Immature natural killer cell (primary cell): ENCODE measurements around the gene SOCS1. TPM values are rescaled to one million over a fixed set of nuclear protein-coding genes. Genes with fewer than 3 reads are reported as not detected.
"Not testable (repeated sequence)": the region's sequence is repeated elsewhere in the genome, so short reads cannot be mapped to it uniquely, and the experiment has no call there.

Experiments used
- DNase-seq, 3 donors: peaks; one replicate each; pipeline ENCODE4 v3.0.0; 2022; ENCODE audit warnings: mixed read lengths in 1 of 3
- H3K27ac Mint-ChIP-seq, 6 donors: one replicate each; pipeline ENCODE4 v1.8.0; 2020; ENCODE audit warnings: mixed read lengths in 6 of 6, mild to moderate bottlenecking in 5 of 6, inconsistent platforms in 4 of 6, moderate library complexity in 3 of 6
- H3K27me3 Mint-ChIP-seq, 3 donors: one replicate each; pipeline ENCODE4 v1.8.0; 2020 to 2021; ENCODE audit warnings: low read depth in 3 of 3, mild to moderate bottlenecking in 3 of 3, mixed read lengths in 3 of 3, moderate library complexity in 3 of 3, inconsistent platforms in 1 of 3
- H3K36me3 Mint-ChIP-seq, 3 donors: one replicate each; pipeline ENCODE4 v1.8.0; 2020; ENCODE audit warnings: mixed read lengths in 3 of 3, inconsistent platforms in 2 of 3, mild to moderate bottlenecking in 2 of 3
- H3K4me1 Mint-ChIP-seq, 2 donors: one replicate each; pipeline ENCODE4 v1.8.0; 2020; ENCODE audit warnings: inconsistent platforms in 2 of 2, mild to moderate bottlenecking in 2 of 2, mixed read lengths in 2 of 2, moderate library complexity in 1 of 2
- H3K4me3 Mint-ChIP-seq, 5 donors: one replicate each; pipeline ENCODE4 v1.8.0; 2020; ENCODE audit warnings: mild to moderate bottlenecking in 5 of 5, mixed read lengths in 5 of 5, inconsistent platforms in 3 of 5, moderate library complexity in 3 of 5
- H3K9me3 Mint-ChIP-seq, 6 donors: one replicate each; pipeline ENCODE4 v1.8.0; 2020; ENCODE audit warnings: mild to moderate bottlenecking in 6 of 6, mixed read lengths in 6 of 6, inconsistent platforms in 4 of 6, moderate library complexity in 3 of 6
- polyA plus RNA-seq, 3 donors: library from polyadenylated mRNA; unstranded; fragments of 300-500 nt; fragmentation: Illumina TruSeq; gene quantifications; one replicate each; pipeline ENCODE4 v1.2.3, GENCODE V29; 2021

The SOCS1 gene
- polyA plus RNA-seq, 3 donors from 2014 or later, result 14.0 to 24.4 (median 14.5) TPM

DNA sequence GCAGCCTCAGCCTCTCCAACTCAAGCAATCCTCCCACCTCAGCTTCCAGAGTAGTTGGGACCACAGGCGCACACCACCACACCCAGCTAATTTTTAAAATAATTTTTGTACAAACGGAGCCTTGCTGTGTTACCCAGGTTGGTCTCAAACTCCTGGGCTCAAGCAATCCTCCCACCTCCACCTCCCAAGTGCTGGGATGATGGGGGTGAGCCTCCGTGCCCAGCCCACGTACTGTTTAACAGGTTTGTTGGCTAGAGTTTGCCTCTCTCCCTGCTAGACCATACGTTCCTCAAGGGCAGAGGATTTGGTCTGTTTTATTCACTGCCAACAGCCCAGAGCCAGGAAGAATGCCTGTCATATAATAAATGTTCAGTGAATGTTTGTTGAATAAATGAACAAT lies 26.6 kb downstream of the SOCS1 start:
- Mint-ChIP-seq H3K4me3 (no peak overlapping the region), H3K36me3 (no peaks in the 10 kb centered on the region), H3K27me3 (peaks cover 0 to 4% (median 3%) of the 10 kb centered on the region in 3 donors), H3K4me1 (peaks cover 55 to 67% of the 10 kb centered on the region in 2 donors), H3K9me3 (no peaks in the 10 kb centered on the region), H3K27ac (peak overlapping the region in 4 of 6 donors; percentile 46 to 86 (median 54))
- no peak for DNase-seq

GRCh38 chr16:11225677-11226549 lies 30.1 kb downstream of the SOCS1 start:
- peak overlapping the region; percentile 64 to 84 (median 77) for H3K4me3 Mint-ChIP-seq
- H3K27ac Mint-ChIP-seq, result peak overlapping the region; percentile 87 to 96 (median 93)
- peaks cover 0 to 2% (median 0%) of the 10 kb centered on the region in 6 donors for H3K9me3 Mint-ChIP-seq
- no peaks in the 10 kb centered on the region for H3K36me3 Mint-ChIP-seq
- peaks cover 0 to 3% (median 1%) of the 10 kb centered on the region in 3 donors for H3K27me3 Mint-ChIP-seq
- H3K4me1 Mint-ChIP-seq, result peaks cover 37 to 49% of the 10 kb centered on the region in 2 donors
- DNase-seq, result no peak

- Mint-ChIP-seq H3K27me3 (peaks cover 0 to 5% (median 1%) of the 10 kb centered on the region in 3 donors), H3K36me3 (no peaks in the 10 kb centered on the region), H3K27ac (peak overlapping the region; percentile 87 to 96 (median 93)), H3K4me3 (peak overlapping the region; percentile 64 to 84 (median 77)), H3K4me1 (peaks cover 36 to 49% of the 10 kb centered on the region in 2 donors), H3K9me3 (peaks cover 0 to 2% (median 0%) of the 10 kb centered on the region in 6 donors)
- DNase-seq, result peak; percentile 83 to 85 (median 85)
Measured at GRCh38 chr16:11224894-11225676, 30.9 kb downstream of the SOCS1 start.

DNA sequence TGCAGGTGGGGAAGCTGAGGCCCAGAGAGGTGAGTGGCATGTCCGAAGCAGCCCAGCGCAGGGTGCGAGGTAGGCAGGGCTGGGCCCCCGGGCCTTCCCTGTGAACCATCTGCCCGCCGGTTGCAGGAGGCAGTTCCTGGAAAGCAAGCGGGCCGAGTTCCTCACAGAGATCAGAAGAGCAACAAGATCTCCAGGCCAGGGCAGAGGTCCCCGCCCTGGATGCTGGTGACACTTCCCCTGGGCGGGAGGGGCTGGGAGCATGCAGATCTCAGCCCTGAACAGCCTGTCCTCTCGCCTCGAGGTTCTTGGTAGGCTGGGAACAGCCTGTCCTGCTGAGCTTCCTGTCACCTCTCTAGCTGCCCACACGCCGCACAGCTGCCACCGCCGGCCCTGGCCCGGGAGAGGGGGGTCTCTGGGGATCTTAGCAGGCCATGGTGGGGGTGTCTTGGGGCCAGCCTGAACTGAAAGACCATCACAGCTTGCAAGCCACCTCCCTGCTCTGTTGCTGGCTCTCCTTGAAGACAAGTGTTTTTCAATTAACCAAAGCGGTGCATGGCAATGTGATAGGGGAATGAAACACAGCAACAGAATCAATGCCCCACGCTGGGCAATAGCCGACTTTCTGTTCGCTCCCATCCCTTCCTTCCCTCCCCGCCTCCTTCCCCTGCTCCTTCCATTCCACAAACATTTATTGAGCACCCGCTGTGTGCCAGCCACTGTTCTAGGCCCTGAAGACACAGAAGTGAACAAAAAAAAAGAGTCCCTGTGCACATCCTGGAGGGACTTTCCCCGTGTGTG lies 31.7 kb downstream of the SOCS1 start:
- Mint-ChIP-seq H3K4me1 (peaks cover 34 to 43% of the 10 kb centered on the region in 2 donors), H3K4me3 (peak overlapping the region; percentile 64 to 84 (median 77)), H3K9me3 (peaks cover 0 to 4% (median 0%) of the 10 kb centered on the region in 6 donors), H3K27me3 (peaks cover 2 to 5% (median 4%) of the 10 kb centered on the region in 3 donors), H3K27ac (peak overlapping the region; percentile 87 to 96 (median 93)), H3K36me3 (no peaks in the 10 kb centered on the region)
- DNase-seq, result peak; percentile 58 to 68 (median 64)

DNA sequence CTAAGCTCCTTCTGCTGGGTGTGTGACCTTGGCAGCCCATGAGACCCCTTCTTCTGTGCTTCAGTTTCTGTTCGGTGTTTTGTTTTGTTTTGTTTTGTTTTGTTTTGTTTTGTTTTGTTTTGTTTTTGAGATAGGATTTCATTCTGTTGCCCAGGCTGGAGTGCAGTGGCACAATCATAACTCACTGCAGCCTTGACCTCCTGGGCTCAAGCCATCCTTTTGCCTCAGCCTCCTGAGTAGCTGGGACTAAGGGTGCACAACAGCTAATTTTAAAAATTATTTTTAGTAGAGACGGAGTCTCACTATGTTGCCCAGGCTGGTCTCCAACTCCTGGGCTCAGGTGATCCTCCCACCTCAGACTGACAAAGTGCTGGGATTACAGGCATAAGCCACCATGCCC lies 35.5 kb downstream of the SOCS1 start:
- not testable (repeated sequence) for H3K27ac Mint-ChIP-seq
- H3K4me1 Mint-ChIP-seq, result peaks cover 32 to 36% of the 10 kb centered on the region in 2 donors

DNA sequence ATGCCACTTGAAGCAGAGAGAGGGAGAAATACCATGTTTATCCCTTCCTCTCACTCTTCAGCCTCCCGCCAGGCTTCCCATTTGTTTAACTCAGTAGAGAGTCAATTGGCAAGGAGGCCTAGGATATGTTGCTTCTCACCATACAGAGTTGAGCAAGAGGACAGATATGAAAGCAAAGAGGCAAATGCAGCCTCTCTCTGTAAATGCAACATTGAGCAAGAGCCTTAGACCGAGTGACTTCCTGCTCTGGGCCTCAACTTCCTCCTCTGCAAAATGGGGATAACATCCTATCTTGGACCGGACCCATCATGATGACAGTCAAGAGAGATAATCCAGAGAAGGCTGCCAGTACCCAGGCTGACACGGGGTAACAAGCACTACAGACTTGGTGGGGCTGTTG lies 36.8 kb downstream of the SOCS1 start:
- peaks cover 0 to 13% (median 6%) of the 10 kb centered on the region in 6 donors for H3K9me3 Mint-ChIP-seq
- peak overlapping the region in 1 of 6 donors; percentile 40 for H3K27ac Mint-ChIP-seq
- H3K36me3 Mint-ChIP-seq, result peaks cover 0 to 14% (median 7%) of the 10 kb centered on the region in 3 donors
- H3K4me1 Mint-ChIP-seq, result peaks cover 19 to 23% of the 10 kb centered on the region in 2 donors
- H3K4me3 Mint-ChIP-seq, result no peak overlapping the region
- no peak for DNase-seq
- H3K27me3 Mint-ChIP-seq, result peaks cover 2 to 3% (median 3%) of the 10 kb centered on the region in 3 donors

More for the DNA sequence above, 35.5 kb downstream of the SOCS1 start:
- DNase-seq, H3K4me3 Mint-ChIP-seq, H3K27me3 Mint-ChIP-seq: not testable (repeated sequence)
- Mint-ChIP-seq H3K36me3 (peaks cover 0 to 14% (median 7%) of the 10 kb centered on the region in 3 donors), H3K9me3 (peaks cover 0 to 13% (median 6%) of the 10 kb centered on the region in 6 donors)

DNA sequence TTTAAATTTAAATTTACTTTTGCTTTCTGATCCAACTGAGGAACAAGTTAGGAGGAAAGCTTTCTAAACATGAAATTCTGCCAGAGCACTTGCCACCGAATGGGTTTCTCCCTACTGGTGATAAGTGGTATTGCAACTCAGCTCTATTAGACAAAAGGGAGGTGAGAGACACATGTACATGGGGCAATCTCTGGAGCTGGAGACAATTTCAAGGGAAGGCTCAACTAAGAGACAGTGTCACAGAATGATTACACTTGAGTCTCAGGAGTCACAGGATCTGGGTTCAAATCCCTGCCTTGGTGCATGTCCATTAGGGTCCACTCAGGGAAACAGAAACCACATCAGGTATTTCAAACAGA lies 37.4 kb downstream of the SOCS1 start:
- peaks cover 14 to 18% of the 10 kb centered on the region in 2 donors for H3K4me1 Mint-ChIP-seq
- H3K27ac Mint-ChIP-seq, result no peak overlapping the region
- no peak for DNase-seq
- H3K27me3 Mint-ChIP-seq, result peaks cover 2 to 3% (median 2%) of the 10 kb centered on the region in 3 donors
- H3K36me3 Mint-ChIP-seq, result peaks cover 0 to 14% (median 7%) of the 10 kb centered on the region in 3 donors
- peaks cover 0 to 13% (median 6%) of the 10 kb centered on the region in 6 donors for H3K9me3 Mint-ChIP-seq
- H3K4me3 Mint-ChIP-seq, result no peak overlapping the region

DNA sequence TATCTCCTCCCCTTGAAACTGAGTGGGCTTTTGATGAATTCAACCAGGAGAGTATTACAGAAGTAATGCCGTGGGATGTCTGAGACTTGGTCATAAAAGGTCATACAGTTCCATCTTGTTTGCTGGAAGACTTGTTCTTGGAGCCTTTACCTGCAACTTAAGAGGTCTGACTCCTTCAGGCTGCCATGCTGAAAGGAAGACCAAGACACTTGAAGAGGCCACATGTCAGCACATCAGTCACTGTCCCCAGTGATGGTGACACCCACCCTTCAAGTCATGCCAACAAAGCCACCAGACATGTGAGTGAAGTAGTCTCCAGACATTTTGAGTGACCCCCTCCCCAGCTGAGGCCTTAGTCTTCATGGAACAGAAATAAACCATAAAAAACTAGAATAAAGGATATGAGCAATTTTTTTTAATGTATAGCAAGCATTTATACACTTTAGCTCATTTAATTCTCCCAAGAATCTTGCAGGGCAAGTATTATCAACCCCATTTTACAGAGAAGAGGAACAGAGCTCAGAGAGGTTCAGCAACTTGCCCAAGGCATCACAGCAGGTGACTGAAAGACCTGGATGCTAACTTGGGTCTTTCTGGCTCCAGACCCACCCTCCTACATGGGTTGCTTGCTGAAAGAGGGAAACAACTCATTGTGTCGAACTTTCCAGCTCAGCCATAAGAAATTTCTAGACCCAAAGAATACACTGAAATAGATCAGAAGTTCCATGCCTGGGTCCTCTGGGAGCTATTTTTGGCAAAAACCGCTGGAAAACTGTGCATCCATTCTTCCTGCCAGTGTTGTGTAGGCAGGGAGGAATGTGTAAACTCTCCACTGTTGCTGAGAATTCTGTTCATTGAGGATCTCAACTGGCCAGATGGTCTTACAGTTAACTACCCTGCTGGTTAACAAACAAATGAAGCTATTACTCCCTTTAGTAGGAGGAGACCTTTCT lies 38.1 kb downstream of the SOCS1 start:
- Mint-ChIP-seq H3K9me3 (peaks cover 0 to 13% (median 6%) of the 10 kb centered on the region in 6 donors), H3K36me3 (peaks cover 0 to 14% (median 7%) of the 10 kb centered on the region in 3 donors), H3K27me3 (peaks cover 2 to 3% (median 2%) of the 10 kb centered on the region in 3 donors), H3K4me1 (peaks cover 11 to 13% of the 10 kb centered on the region in 2 donors), H3K27ac (no peak overlapping the region), H3K4me3 (no peak overlapping the region)
- no peak for DNase-seq

DNA sequence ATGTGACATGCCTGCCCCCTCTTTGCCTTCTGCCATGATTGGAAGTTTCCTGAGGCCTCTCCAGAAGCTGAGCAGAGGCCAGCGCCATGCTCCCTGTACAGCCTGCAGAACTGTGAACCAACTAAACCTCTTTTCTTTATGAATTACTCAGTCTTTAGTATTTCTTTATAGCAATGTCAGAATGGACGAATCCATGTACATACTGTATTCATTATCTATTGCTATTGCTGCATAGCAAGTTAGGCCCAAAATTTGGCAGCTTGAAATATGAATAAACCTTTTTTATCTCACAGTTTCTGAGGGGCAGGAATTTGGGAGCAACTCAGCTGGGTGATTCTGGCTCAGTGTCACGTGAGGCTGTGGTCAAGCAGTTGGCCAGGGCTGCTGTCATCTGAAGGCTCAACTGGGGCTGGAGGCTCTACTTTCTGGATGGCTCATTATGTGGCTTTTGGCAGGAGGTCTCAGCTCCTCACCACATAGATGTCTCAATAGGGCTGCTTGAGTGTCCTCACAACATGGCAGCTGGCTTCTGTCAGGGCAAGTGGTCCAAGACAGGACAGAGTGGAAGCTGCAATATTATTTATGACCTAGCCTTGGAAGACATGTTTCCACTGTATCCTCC lies 40.0 kb downstream of the SOCS1 start:
- peak overlapping the region in 1 of 6 donors; percentile 50 for H3K27ac Mint-ChIP-seq
- peaks cover 2 to 5% (median 3%) of the 10 kb centered on the region in 3 donors for H3K27me3 Mint-ChIP-seq
- DNase-seq, result no peak
- H3K4me1 Mint-ChIP-seq, result peaks cover 7 to 8% of the 10 kb centered on the region in 2 donors
- peaks cover 0 to 14% (median 7%) of the 10 kb centered on the region in 3 donors for H3K36me3 Mint-ChIP-seq
- no peak overlapping the region for H3K4me3 Mint-ChIP-seq
- H3K9me3 Mint-ChIP-seq, result peaks cover 0 to 13% (median 6%) of the 10 kb centered on the region in 6 donors

DNA sequence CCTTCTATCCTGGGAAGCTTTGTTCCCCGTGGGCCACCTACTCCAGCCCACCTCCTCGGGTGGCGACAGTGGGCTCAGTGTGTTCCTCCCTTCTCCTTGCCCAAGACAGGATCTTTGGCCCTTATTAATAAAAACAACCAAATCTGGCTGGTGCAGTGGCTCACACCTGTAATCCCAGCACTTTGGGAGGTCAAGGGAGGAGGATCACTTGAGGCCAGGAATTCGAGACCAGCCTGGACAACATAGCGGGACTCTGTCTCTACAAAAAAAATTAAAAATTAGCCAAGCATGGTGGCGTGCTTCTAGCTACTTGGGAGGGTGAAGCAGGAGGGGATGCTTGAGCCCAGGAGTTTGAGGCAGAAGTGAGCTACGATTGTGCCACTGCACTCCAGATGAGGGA lies 42.2 kb downstream of the SOCS1 start:
- no peak overlapping the region for H3K27ac Mint-ChIP-seq
- H3K36me3 Mint-ChIP-seq, result peaks cover 0 to 14% (median 7%) of the 10 kb centered on the region in 3 donors
- peaks cover 0 to 3% (median 0%) of the 10 kb centered on the region in 3 donors for H3K27me3 Mint-ChIP-seq
- no peak for DNase-seq
- H3K9me3 Mint-ChIP-seq, result peaks cover 0 to 13% (median 5%) of the 10 kb centered on the region in 6 donors
- peaks cover 2 to 3% of the 10 kb centered on the region in 2 donors for H3K4me1 Mint-ChIP-seq
- H3K4me3 Mint-ChIP-seq, result no peak overlapping the region

DNA sequence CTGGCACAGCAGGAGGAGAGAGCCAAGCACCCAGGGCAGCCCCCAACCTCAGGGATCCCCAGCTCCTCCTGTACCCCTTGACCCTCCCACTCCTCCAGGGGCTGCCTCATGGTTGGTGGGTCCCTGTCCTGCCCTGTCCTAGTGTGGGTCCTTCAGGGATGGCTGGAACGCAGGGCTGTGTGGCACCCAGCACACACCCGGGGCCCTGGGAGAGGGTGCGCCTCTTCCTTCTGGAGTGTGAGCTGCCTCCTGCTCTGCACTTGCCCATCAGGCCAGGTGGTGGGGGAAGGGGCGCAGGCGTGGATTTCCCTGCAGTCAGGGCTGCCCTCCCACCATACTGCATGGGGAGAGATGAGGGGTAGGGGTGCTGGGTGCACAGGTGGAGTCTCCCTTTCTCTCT lies 42.6 kb downstream of the SOCS1 start:
- H3K9me3 Mint-ChIP-seq, result peaks cover 0 to 13% (median 4%) of the 10 kb centered on the region in 6 donors
- DNase-seq, result no peak
- no peak overlapping the region for H3K27ac Mint-ChIP-seq
- no peaks in the 10 kb centered on the region for H3K4me1 Mint-ChIP-seq
- peaks cover 0 to 3% (median under 1%) of the 10 kb centered on the region in 3 donors for H3K27me3 Mint-ChIP-seq
- no peak overlapping the region for H3K4me3 Mint-ChIP-seq
- peaks cover 0 to 10% (median 7%) of the 10 kb centered on the region in 3 donors for H3K36me3 Mint-ChIP-seq

- H3K36me3 Mint-ChIP-seq, result peaks cover 0 to 9% (median 7%) of the 10 kb centered on the region in 3 donors
- DNase-seq, result no peak
- peaks cover 0 to 9% (median 3%) of the 10 kb centered on the region in 6 donors for H3K9me3 Mint-ChIP-seq
- H3K27me3 Mint-ChIP-seq, result peaks cover 0 to 3% (median 1%) of the 10 kb centered on the region in 3 donors
- H3K4me3 Mint-ChIP-seq, result no peak overlapping the region
- H3K27ac Mint-ChIP-seq, result no peak overlapping the region
- H3K4me1 Mint-ChIP-seq, result no peaks in the 10 kb centered on the region
Measured at GRCh38 chr16:11212798-11213196, 43.2 kb downstream of the SOCS1 start.
